Lung (tissue), 12 donors: ENCODE measurements around the gene BNIPL. TPM values are rescaled to one million over a fixed set of nuclear protein-coding genes. Genes with fewer than 3 reads are reported as not detected.
A peak's percentile ranks its signal among the peaks of the same experiment; 100 is the strongest.

ENCODE experiments used
- ATAC-seq: fragments of 200-7000 bp; cut with Tn5 transposase; one replicate; pipeline ENCODE4 v1.9.1; 2020; ENCODE audit warnings: moderate number of reproducible peaks; ENCODE audit not compliant: insufficient read depth, low FRiP score
- DNase-seq, 3 donors: peaks; one replicate each; pipeline ENCODE4 v3.0.0-alpha.2; 2013 to 2017
- H3K27ac ChIP-seq, 2 donors: one replicate each; pipeline ENCODE4 v1.5.1; 2013; ENCODE audit warnings: mild to moderate bottlenecking in 2 of 2, moderate library complexity in 2 of 2, control low read depth in 1 of 2, inconsistent platforms in 1 of 2, low read depth in 1 of 2, low read length in 1 of 2
- H3K27me3 ChIP-seq, 3 donors: one replicate each; pipeline ENCODE4 v1.5.1; 2013; ENCODE audit warnings: low read length in 2 of 3; ENCODE audit not compliant: control insufficient read depth in 3 of 3, insufficient read depth in 3 of 3
- H3K36me3 ChIP-seq, 4 donors: one replicate each; pipeline ENCODE4 v1.5.1; 2013; ENCODE audit warnings: low read length in 4 of 4, mild to moderate bottlenecking in 1 of 4, moderate library complexity in 1 of 4; ENCODE audit not compliant: control insufficient read depth in 4 of 4, insufficient read depth in 4 of 4
- H3K4me1 ChIP-seq, 5 donors: one replicate each; pipeline ENCODE4 v1.5.1; 2013; ENCODE audit warnings: low read length in 5 of 5, mild to moderate bottlenecking in 2 of 5, moderate library complexity in 1 of 5; ENCODE audit not compliant: control insufficient read depth in 5 of 5, insufficient read depth in 5 of 5
- H3K4me3 ChIP-seq: one replicate; pipeline ENCODE4 v1.5.1; 2013; ENCODE audit warnings: mild to moderate bottlenecking, control low read depth, moderate library complexity
- H3K9ac ChIP-seq, 2 donors: one replicate each; pipeline ENCODE4 v1.5.1; 2013; ENCODE audit warnings: low read length in 2 of 2, control low read depth in 1 of 2; ENCODE audit not compliant: insufficient read depth in 1 of 2
- H3K9me3 ChIP-seq, 4 donors: one replicate each; pipeline ENCODE4 v1.5.1; 2013; ENCODE audit warnings: low read length in 3 of 4, mild to moderate bottlenecking in 1 of 4, moderate library complexity in 1 of 4; ENCODE audit not compliant: control insufficient read depth in 4 of 4, insufficient read depth in 3 of 4
- CTCF ChIP-seq: IDR thresholded peaks from 2 replicates; pipeline ENCODE4 v1.5.1; 2012; ENCODE audit warnings: mild to moderate bottlenecking; ENCODE audit errors: control extremely low read depth, extremely low read depth
- WGBS, 2 donors: extraction: QIAGEN DNeasy Blood & Tissue Kit; methylation state at CpG; one replicate each; pipeline ENCODE4 v1.1.7; 2013; 5-methylcytosine and 5-hydroxymethylcytosine counted together
- polyA plus RNA-seq, 2 donors: library from polyadenylated mRNA; stranded (reverse); fragments of 200-250 nt; gene quantifications; one replicate each; pipeline ENCODE4 v1.2.1, GENCODE V29; 2013
- total RNA-seq, 2 donors: library from RNA; depleted of rRNA in 1 of 2; stranded (reverse); fragments of >200 nt in 1 of 2; gene quantifications; one replicate each; pipeline ENCODE4 v1.2.1, GENCODE V29; 2014 to 2021
- donor health status: control.
- donor health status: control.
- donor health status: Bipolar disorder and iron deficiency.
- donor health status: healthy.
- donor health status: DM: yes; HTN: yes; CAD: no.

BNIPL gene
- total and polyA plus RNA-seq, 4 donors = 1.9 to 12.2 (median 5.7) TPM

GRCh38 chr1:151069103-151069486 lies 32.7 kb downstream of the BNIPL start:
- ATAC-seq = no peak
- 75 to 82% methylated on average over 5 of the region's 5 CpGs for WGBS, 2 donors
- no peak overlapping the region for H3K9ac ChIP-seq
- no peaks in the 10 kb centered on the region for H3K9me3 ChIP-seq
- H3K27ac ChIP-seq = peak overlapping the region in 1 of 2 donors; percentile 96
- TF ChIP-seq CTCF = no peak
- H3K4me1 ChIP-seq = peaks cover 0 to 10% (median 2%) of the 10 kb centered on the region in 5 donors
- H3K36me3 ChIP-seq = peaks cover 0 to 6% (median 0%) of the 10 kb centered on the region in 4 donors
- H3K4me3 ChIP-seq = no peak overlapping the region
- no peaks in the 10 kb centered on the region for H3K27me3 ChIP-seq
- DNase-seq = no peak

GRCh38 chr1:151070474-151071276 lies 34.3 kb downstream of the BNIPL start, which contains the start of gene GABPB2:
Gene GABPB2, plus strand, starts transcription at chr1:151070761. Its CDS starts 17,429 bp downstream, at chr1:151088190.
- peak; percentile 95 to 98 (median 97) for DNase-seq
- WGBS, 2 donors = 0 to 1% methylated on average over 48 to 50 of the region's 50 CpGs
- H3K36me3 ChIP-seq = peaks cover 0 to 8% (median under 1%) of the 10 kb centered on the region in 4 donors
- no peaks in the 10 kb centered on the region for H3K27me3 ChIP-seq
- ATAC-seq = peak; percentile 95
- H3K4me3 ChIP-seq = peak within 1 kb of the TSS; percentile 76
- peaks cover 0 to 10% (median 2%) of the 10 kb centered on the region in 5 donors for H3K4me1 ChIP-seq
- H3K9ac ChIP-seq = peak within 1 kb of the TSS; percentile 84 to 92
- no peaks in the 10 kb centered on the region for H3K9me3 ChIP-seq
- peak; percentile 71 for TF ChIP-seq CTCF
- H3K27ac ChIP-seq = peak within 1 kb of the TSS; percentile 96

- H3K27me3 ChIP-seq = no peaks in the 10 kb centered on the region
- TF ChIP-seq CTCF = no peak
- H3K27ac ChIP-seq = peak overlapping the region in 1 of 2 donors; percentile 96
- no peaks in the 10 kb centered on the region for H3K9me3 ChIP-seq
- 72 to 80% methylated on average over 13 of the region's 13 CpGs for WGBS, 2 donors
- ATAC-seq (no peak), DNase-seq (no peak)
- peaks cover 0 to 5% (median under 1%) of the 10 kb centered on the region in 4 donors for H3K36me3 ChIP-seq
- H3K4me1 ChIP-seq = peaks cover 0 to 10% (median 2%) of the 10 kb centered on the region in 5 donors
- no peak overlapping the region for H3K4me3 ChIP-seq
- no peak overlapping the region for H3K9ac ChIP-seq
These were observed 35.8 kb downstream of the BNIPL start for GRCh38 chr1:151072224-151072623.
